HUES48 (cell line): ENCODE measurements around the gene PNLIPRP1.

Experiments used
- H3K27ac ChIP-seq: one replicate; pipeline ENCODE4 v1.7.0; 2013; ENCODE audit warnings: low read depth, low read length, inconsistent platforms
- H3K27me3 ChIP-seq: 2 replicates; pipeline ENCODE4 v1.6.1; 2013; ENCODE audit warnings: mild to moderate bottlenecking, low read length; ENCODE audit not compliant: control insufficient read depth, insufficient read depth
- H3K36me3 ChIP-seq: 2 replicates; pipeline ENCODE4 v1.6.1; 2013; ENCODE audit warnings: low read length; ENCODE audit not compliant: control insufficient read depth, insufficient read depth
- H3K4me1 ChIP-seq: 2 replicates; pipeline ENCODE4 v1.6.1; 2013; ENCODE audit warnings: mild to moderate bottlenecking, low read length; ENCODE audit not compliant: control insufficient read depth, insufficient read depth
- H3K4me3 ChIP-seq: 2 replicates; pipeline ENCODE4 v1.5.1; 2013; ENCODE audit warnings: mild to moderate bottlenecking, low read depth, low read length
- H3K9ac ChIP-seq: 2 replicates; pipeline ENCODE4 v1.6.1; 2013; ENCODE audit warnings: mild to moderate bottlenecking, low read depth, low read length, moderate library complexity
- H3K9me3 ChIP-seq: 2 replicates; pipeline ENCODE4 v1.6.1; 2013; ENCODE audit warnings: low read length; ENCODE audit not compliant: control insufficient read depth, insufficient read depth

PNLIPRP1 gene

GRCh38 chr10:116590590-116591444 lies at the start of gene PNLIPRP1:
Gene PNLIPRP1 (plus strand): TSS chr10:116590959. CDS start chr10:116591130, 171 bp downstream.
- H3K9me3 ChIP-seq = no peaks in the 10 kb centered on the region
- H3K36me3 ChIP-seq = no peaks in the 10 kb centered on the region
- H3K27me3 ChIP-seq = no peaks in the 10 kb centered on the region
- H3K27ac ChIP-seq = no peak within 1 kb of the TSS
- no peak within 1 kb of the TSS for H3K4me3 ChIP-seq
- no peak within 1 kb of the TSS for H3K9ac ChIP-seq
- no peaks in the 10 kb centered on the region for H3K4me1 ChIP-seq

GRCh38 chr10:116542007-116542677 lies 48.6 kb upstream of the PNLIPRP1 start:
- Histone ChIP-seq H3K4me1 (peaks cover 6% of the 10 kb centered on the region; the same call in 1 of the 2 replicates), H3K9me3 (no peaks in the 10 kb centered on the region), H3K27ac (no peak overlapping the region), H3K9ac (no peak overlapping the region), H3K27me3 (no peaks in the 10 kb centered on the region), H3K36me3 (no peaks in the 10 kb centered on the region), H3K4me3 (no peak overlapping the region)

DNA sequence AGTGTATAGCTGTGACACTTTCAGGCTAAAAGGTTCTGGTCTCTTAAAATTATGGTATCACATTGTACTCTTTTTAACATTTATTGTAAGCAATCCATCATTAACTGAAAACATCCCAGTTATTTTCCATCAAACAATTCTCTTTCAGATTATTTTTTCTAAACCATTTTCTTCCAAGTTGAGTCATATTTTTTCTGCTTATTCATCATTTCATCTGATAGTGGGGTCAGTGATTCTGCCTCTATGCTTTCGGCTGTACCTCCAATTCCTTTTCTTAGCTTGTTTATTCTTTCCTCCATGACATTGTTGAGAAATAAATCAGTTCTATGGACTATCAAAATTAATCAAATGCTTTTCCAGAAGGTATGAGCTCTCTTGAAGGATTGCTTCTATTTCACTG lies 45.6 kb upstream of the PNLIPRP1 start:
- H3K27me3 ChIP-seq = no peaks in the 10 kb centered on the region

GRCh38 chr10:116545756-116546155 lies 45.0 kb upstream of the PNLIPRP1 start, which contains the start of gene PNLIP:
Gene PNLIP (plus strand): TSS chr10:116545931. CDS start chr10:116546093, 162 bp downstream.
- no peak within 1 kb of the TSS for H3K9ac ChIP-seq

More for the DNA sequence above, 45.6 kb upstream of the PNLIPRP1 start:
- H3K4me3 ChIP-seq = no peak overlapping the region
- no peak overlapping the region for H3K9ac ChIP-seq
- peaks cover 6% of the 10 kb centered on the region; the same call in 1 of the 2 replicates for H3K4me1 ChIP-seq
- no peak overlapping the region for H3K27ac ChIP-seq
- H3K36me3 ChIP-seq = no peaks in the 10 kb centered on the region
- H3K9me3 ChIP-seq = no peaks in the 10 kb centered on the region

GRCh38 chr10:116548301-116548700 lies 42.5 kb upstream of the PNLIPRP1 start:
- H3K9ac ChIP-seq = no peak overlapping the region
- no peaks in the 10 kb centered on the region for H3K9me3 ChIP-seq
- no peaks in the 10 kb centered on the region for H3K27me3 ChIP-seq
- H3K27ac ChIP-seq = no peak overlapping the region
- H3K36me3 ChIP-seq = no peaks in the 10 kb centered on the region
- H3K4me1 ChIP-seq = no peaks in the 10 kb centered on the region
- no peak overlapping the region for H3K4me3 ChIP-seq

More at GRCh38 chr10:116545756-116546155, 45.0 kb upstream of the PNLIPRP1 start, which contains the start of gene PNLIP:
- H3K4me1 ChIP-seq = peaks cover 6% of the 10 kb centered on the region; the same call in 1 of the 2 replicates
- no peak within 1 kb of the TSS for H3K4me3 ChIP-seq
- H3K27ac ChIP-seq = no peak within 1 kb of the TSS
- H3K36me3 ChIP-seq = no peaks in the 10 kb centered on the region
- no peaks in the 10 kb centered on the region for H3K27me3 ChIP-seq
- no peaks in the 10 kb centered on the region for H3K9me3 ChIP-seq

- Histone ChIP-seq H3K9ac (no peak overlapping the region), H3K27me3 (no peaks in the 10 kb centered on the region), H3K4me1 (peaks cover 10% of the 10 kb centered on the region), H3K27ac (no peak overlapping the region), H3K4me3 (no peak overlapping the region), H3K36me3 (no peaks in the 10 kb centered on the region), H3K9me3 (no peaks in the 10 kb centered on the region)
Observed at GRCh38 chr10:116553378-116553980, 37.3 kb upstream of the PNLIPRP1 start.

DNA sequence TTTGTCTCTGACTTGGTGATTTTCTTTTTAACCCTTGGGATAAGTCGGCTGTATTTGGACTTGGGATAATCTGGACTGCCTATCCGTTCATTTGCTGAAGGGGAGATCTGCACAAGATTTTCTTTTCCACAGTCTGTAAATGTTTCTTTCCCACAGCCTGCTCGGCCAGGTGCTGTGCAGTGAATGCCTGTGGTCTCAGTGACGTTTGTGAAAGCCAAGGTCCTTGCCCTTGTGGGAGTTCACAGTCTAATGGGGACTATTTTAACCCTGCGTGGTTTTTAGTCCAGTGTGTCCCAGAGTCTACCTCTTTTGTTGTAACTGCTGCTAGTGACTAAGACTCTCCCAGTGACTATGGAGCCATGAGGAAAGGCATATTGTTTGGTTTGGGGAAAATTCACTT lies 36.1 kb upstream of the PNLIPRP1 start:
- H3K9ac ChIP-seq = no peak overlapping the region
- H3K9me3 ChIP-seq = no peaks in the 10 kb centered on the region
- H3K27me3 ChIP-seq = no peaks in the 10 kb centered on the region
- H3K36me3 ChIP-seq = no peaks in the 10 kb centered on the region
- H3K4me3 ChIP-seq = no peak overlapping the region
- H3K27ac ChIP-seq = no peak overlapping the region
- peaks cover 10% of the 10 kb centered on the region for H3K4me1 ChIP-seq

DNA sequence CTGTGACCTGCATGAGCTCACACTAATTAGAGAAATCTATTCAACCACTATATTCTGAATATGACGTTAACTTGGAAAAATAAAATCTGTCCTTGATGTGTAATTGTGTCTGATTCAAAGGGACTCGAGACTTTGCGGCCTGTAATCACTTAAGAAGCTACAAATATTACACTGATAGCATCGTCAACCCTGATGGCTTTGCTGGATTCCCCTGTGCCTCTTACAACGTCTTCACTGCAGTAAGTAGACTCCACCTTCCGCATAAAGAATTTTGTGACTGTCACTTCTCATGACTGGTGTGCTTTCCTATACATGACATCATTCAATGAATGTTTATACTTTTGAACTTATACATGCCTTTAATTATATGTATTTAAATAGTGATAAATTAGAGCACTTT lies 34.9 kb upstream of the PNLIPRP1 start:
- Histone ChIP-seq H3K9ac (no peak overlapping the region), H3K4me3 (no peak overlapping the region), H3K27ac (no peak overlapping the region), H3K4me1 (peaks cover 10% of the 10 kb centered on the region), H3K9me3 (no peaks in the 10 kb centered on the region), H3K27me3 (no peaks in the 10 kb centered on the region), H3K36me3 (no peaks in the 10 kb centered on the region)

DNA sequence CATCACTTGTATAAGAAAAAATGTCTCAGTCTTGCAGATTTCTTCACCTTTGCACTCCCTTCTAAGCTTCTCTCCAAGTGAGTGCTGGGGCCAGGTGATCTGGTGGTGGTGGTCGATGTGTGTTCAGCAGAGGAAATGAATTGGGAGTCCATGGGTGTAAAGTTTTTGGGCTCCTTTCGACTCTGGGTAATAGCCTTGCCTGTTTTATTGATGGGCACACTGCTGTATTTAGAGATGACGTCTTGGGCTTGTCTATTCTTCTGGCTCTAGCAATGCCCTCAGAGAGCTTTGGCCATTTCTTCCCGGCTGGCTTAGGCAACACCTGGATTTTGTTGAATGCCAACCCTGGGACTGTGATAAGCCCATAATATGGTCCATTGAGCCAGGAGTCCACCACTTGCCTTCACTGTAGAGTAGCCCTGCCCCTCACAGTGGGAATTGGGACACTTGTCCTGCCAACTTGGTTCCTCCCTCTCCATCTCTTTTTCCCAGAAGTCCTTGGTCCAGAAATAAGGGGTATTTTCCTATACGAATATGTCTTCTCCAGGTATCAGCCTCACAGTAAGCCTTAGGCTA lies 33.4 kb upstream of the PNLIPRP1 start:
- Histone ChIP-seq H3K9me3 (no peaks in the 10 kb centered on the region), H3K36me3 (no peaks in the 10 kb centered on the region)

DNA sequence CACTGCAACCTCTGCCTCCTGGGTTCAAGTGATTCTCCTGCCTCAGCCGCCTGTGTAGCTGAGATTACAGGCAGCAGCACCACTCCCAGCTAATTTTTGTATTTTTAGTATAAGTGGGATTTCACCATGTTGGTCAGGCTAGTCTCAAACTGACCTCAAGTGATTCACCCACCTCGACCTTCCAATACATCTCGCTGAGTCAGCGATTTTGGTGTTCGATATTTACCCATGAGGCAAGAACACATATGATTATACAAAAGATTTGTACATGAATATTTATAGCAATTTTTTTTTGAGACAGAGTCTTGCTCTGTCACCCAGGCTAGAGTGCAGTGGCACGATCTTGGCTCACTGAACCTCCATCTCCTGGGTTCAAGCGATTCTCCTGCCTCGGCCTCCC lies 25.2 kb upstream of the PNLIPRP1 start:
- H3K36me3 ChIP-seq = no peaks in the 10 kb centered on the region
- H3K9me3 ChIP-seq = no peaks in the 10 kb centered on the region
- H3K27ac ChIP-seq = no peak overlapping the region
- H3K9ac ChIP-seq = no peak overlapping the region
- H3K4me1 ChIP-seq = no peaks in the 10 kb centered on the region
- H3K4me3 ChIP-seq = no peak overlapping the region
- H3K27me3 ChIP-seq = no peaks in the 10 kb centered on the region

More for the DNA sequence above, 33.4 kb upstream of the PNLIPRP1 start:
- Histone ChIP-seq H3K27me3 (no peaks in the 10 kb centered on the region), H3K4me3 (no peak overlapping the region), H3K4me1 (peaks cover 10% of the 10 kb centered on the region), H3K27ac (no peak overlapping the region), H3K9ac (no peak overlapping the region)
